OCI-LY1 (cell line): ENCODE data around the gene PRRG2.

Source experiments
- CTCF ChIP-seq: fragments of 200-600 bp; sonication (generic), shearing (Covaris generic); IDR thresholded peaks from 2 replicates; pipeline ENCODE4 v1.5.1; 2017; ENCODE audit warnings: mild to moderate bottlenecking, antibody characterized with exemption, low read length, moderate library complexity, mixed read lengths
- EZH2 ChIP-seq: fragments of 200-600 bp; sonication (generic), shearing (Covaris generic); IDR thresholded peaks from 2 replicates; pipeline ENCODE4 v1.8.0; 2017; ENCODE audit warnings: borderline replicate concordance, mixed run types, mild to moderate bottlenecking, antibody characterized with exemption, low read length, moderate library complexity, mixed read lengths

- no peak for TF ChIP-seq CTCF
- no peak for TF ChIP-seq EZH2
Observed at GRCh38 chr19:49614096-49614833, 33.1 kb downstream of the PRRG2 start.
